Panc1 (cell line): ENCODE results near the gene ZMYM4. TPM values are rescaled to one million over a fixed set of nuclear protein-coding genes. Genes with fewer than 3 reads are reported as not detected.

ENCODE experiments used
- ATAC-seq: fragments of 200-7000 bp; cut with Tn5 transposase; 2 replicates; pipeline ENCODE4 v1.9.1; 2020; ENCODE audit warnings: mild to moderate bottlenecking, moderate library complexity
- BruUV-seq: library from RNA; stranded (reverse); fragments of 400-500 nt; replicated peaks from 2 replicates; lab custom pipeline; 2021; lab: Mats Ljungman, UMichigan
- CTCF ChIA-PET: fragments of 300-600 bp; sonication (Branson Sonifier 250); formaldehyde crosslinking; loops from one replicate; lab custom pipeline; 2022; ENCODE audit warnings: antibody characterized with exemption; lab: Charles Lee
- POLR2A ChIA-PET: fragments of 300-600 bp; sonication (Branson Sonifier 250); formaldehyde crosslinking; loops from one replicate; lab custom pipeline; 2022; ENCODE audit warnings: antibody characterized with exemption; lab: Charles Lee
- DNase-seq: peaks from one replicate; pipeline ENCODE4 v3.0.0-alpha.2; 2010; ENCODE audit warnings: low read depth, low spot score
- H3K27ac ChIP-seq: 2 replicates; pipeline ENCODE4 v1.5.1; 2011; ENCODE audit warnings: mild to moderate bottlenecking, low read length, inconsistent platforms
- H3K27me3 ChIP-seq: fragments of 200-500 bp; sonication (Bioruptor generic); 2 replicates; pipeline ENCODE4 v1.6.0; 2014; ENCODE audit warnings: low read length, inconsistent platforms; ENCODE audit not compliant: control insufficient read depth, insufficient read depth
- H3K36me3 ChIP-seq: fragments of 200-500 bp; sonication (Bioruptor generic); 2 replicates; pipeline ENCODE4 v1.5.1; 2014; ENCODE audit warnings: inconsistent platforms, mild to moderate bottlenecking, low read length, moderate library complexity; ENCODE audit not compliant: control insufficient read depth, insufficient read depth
- H3K4me1 ChIP-seq: 2 replicates; pipeline ENCODE4 v1.5.1; 2011; ENCODE audit warnings: inconsistent platforms, mild to moderate bottlenecking, low read length, moderate library complexity; ENCODE audit not compliant: control insufficient read depth, insufficient read depth
- H3K4me3 ChIP-seq, 2 experiments: 2 replicates each; pipeline ENCODE4 v1.5.1; 2011 to 2012; ENCODE audit warnings: low read depth in 2 of 2, low read length in 2 of 2, mild to moderate bottlenecking in 2 of 2, inconsistent platforms in 1 of 2, moderate library complexity in 1 of 2
- H3K9me3 ChIP-seq: fragments of 200-500 bp; sonication (Bioruptor generic); 2 replicates; pipeline ENCODE4 v1.5.1; 2014; ENCODE audit warnings: low read depth, mild to moderate bottlenecking, inconsistent platforms, low read length, moderate library complexity; ENCODE audit not compliant: control insufficient read depth, insufficient read depth
- POLR2AphosphoS5 ChIP-seq: IDR thresholded peaks from 2 replicates; pipeline ENCODE4 v1.6.1; 2012; ENCODE audit warnings: mild to moderate bottlenecking, low read depth, low read length, moderate library complexity
- SIN3A ChIP-seq: IDR thresholded peaks from 2 replicates; pipeline ENCODE4 v1.6.1; 2012; ENCODE audit warnings: low read depth, mild to moderate bottlenecking, low read length, moderate library complexity, borderline replicate concordance; ENCODE audit not compliant: insufficient read depth
- TCF7L2 ChIP-seq: IDR thresholded peaks from 2 replicates; pipeline ENCODE4 v1.6.1; 2011; ENCODE audit warnings: mild to moderate bottlenecking, low read depth, low read length, inconsistent platforms
- in situ Hi-C: cut with HindIII; loops from 2 replicates; pipeline ENCODE4 v1.10.0; 2016; ENCODE audit warnings: low sequenced_read_pairs, low pct_unique_long_range_greater_than_20kb
- intact Hi-C: fragments of 100-400 bp; cut with micrococcal nuclease; formaldehyde crosslinking; loops from one replicate; pipeline ENCODE4 v1.10.0; 2022; ENCODE audit not compliant: unreplicated experiment
- total RNA-seq: library from RNA; stranded (reverse); gene quantifications from one replicate; pipeline ENCODE4 v1.2.1, GENCODE V29; 2021; ENCODE audit not compliant: unreplicated experiment
- TF ChIP-seq, protein P1 (sequence below): fragments of 450-650 bp; IDR thresholded peaks from 2 replicates; pipeline ENCODE4 v1.5.1; 2017; ENCODE audit warnings: mild to moderate bottlenecking
- TF ChIP-seq, protein P2 (sequence below), 2 experiments: IDR thresholded peaks; 2 replicates each; pipeline ENCODE4 v1.6.1; 2011 to 2012; ENCODE audit warnings: low read depth in 2 of 2, control low read depth in 1 of 2, low read length in 1 of 2, mild to moderate bottlenecking in 1 of 2, moderate library complexity in 1 of 2; ENCODE audit not compliant: insufficient read depth in 1 of 2

Gene ZMYM4
- total RNA-seq, 1 experiment from 2014 or later = 82.2 TPM

DNA sequence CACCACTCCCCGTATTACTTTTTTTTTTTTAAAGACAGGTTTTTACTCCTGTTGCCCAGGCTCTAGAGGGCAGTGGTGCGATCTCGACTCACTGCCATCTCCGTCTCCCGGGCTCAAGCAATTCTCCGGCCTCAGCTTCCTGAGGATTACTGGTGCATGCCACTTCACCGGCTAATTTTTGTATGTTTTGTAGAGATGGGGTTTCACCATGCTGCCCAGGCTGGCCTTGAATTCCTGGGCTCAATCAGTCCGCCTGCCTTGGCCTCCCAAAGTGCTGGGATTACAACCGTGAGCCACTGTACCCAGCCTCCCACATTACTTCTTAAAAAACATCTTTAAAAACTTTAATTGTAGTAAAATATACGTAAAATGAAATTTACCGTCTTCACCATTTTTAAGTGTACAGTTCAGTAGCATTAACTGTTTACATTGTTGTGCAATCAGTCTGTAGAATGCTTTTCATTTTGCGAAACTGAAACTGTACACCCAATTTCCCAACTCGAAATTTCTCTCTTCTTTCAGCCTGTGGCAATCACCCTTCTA, 77.0 kb downstream of the ZMYM4 start:
- H3K27ac ChIP-seq = no peak overlapping the region
- no peaks in the 10 kb centered on the region for H3K9me3 ChIP-seq
- intact Hi-C loops (no loop called here), in situ Hi-C loops (no loop called here)
- no peak overlapping the region for H3K4me3 ChIP-seq
- H3K36me3 ChIP-seq = no peaks in the 10 kb centered on the region
- no peaks in the 10 kb centered on the region for H3K27me3 ChIP-seq
- no peaks in the 10 kb centered on the region for H3K4me1 ChIP-seq
- ChIA-PET POLR2A (no interaction called here), CTCF (interaction anchor here (0.5 kb wide), 1 partner anchor 44 kb away, joined by 11 read pairs; no protein-coding TSS in a partner anchor)
- DNase-seq (no peak), ATAC-seq (no peak)
- TF ChIP-seq TCF7L2 (no peak), POLR2AphosphoS5 (no peak), SIN3A (no peak)
- TF ChIP-seq, protein P1, sequence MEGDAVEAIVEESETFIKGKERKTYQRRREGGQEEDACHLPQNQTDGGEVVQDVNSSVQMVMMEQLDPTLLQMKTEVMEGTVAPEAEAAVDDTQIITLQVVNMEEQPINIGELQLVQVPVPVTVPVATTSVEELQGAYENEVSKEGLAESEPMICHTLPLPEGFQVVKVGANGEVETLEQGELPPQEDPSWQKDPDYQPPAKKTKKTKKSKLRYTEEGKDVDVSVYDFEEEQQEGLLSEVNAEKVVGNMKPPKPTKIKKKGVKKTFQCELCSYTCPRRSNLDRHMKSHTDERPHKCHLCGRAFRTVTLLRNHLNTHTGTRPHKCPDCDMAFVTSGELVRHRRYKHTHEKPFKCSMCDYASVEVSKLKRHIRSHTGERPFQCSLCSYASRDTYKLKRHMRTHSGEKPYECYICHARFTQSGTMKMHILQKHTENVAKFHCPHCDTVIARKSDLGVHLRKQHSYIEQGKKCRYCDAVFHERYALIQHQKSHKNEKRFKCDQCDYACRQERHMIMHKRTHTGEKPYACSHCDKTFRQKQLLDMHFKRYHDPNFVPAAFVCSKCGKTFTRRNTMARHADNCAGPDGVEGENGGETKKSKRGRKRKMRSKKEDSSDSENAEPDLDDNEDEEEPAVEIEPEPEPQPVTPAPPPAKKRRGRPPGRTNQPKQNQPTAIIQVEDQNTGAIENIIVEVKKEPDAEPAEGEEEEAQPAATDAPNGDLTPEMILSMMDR = no peak
- TF ChIP-seq, protein P2, sequence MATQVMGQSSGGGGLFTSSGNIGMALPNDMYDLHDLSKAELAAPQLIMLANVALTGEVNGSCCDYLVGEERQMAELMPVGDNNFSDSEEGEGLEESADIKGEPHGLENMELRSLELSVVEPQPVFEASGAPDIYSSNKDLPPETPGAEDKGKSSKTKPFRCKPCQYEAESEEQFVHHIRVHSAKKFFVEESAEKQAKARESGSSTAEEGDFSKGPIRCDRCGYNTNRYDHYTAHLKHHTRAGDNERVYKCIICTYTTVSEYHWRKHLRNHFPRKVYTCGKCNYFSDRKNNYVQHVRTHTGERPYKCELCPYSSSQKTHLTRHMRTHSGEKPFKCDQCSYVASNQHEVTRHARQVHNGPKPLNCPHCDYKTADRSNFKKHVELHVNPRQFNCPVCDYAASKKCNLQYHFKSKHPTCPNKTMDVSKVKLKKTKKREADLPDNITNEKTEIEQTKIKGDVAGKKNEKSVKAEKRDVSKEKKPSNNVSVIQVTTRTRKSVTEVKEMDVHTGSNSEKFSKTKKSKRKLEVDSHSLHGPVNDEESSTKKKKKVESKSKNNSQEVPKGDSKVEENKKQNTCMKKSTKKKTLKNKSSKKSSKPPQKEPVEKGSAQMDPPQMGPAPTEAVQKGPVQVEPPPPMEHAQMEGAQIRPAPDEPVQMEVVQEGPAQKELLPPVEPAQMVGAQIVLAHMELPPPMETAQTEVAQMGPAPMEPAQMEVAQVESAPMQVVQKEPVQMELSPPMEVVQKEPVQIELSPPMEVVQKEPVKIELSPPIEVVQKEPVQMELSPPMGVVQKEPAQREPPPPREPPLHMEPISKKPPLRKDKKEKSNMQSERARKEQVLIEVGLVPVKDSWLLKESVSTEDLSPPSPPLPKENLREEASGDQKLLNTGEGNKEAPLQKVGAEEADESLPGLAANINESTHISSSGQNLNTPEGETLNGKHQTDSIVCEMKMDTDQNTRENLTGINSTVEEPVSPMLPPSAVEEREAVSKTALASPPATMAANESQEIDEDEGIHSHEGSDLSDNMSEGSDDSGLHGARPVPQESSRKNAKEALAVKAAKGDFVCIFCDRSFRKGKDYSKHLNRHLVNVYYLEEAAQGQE (IDR thresholded peaks at IDR 0.05; ENCODE audit: insufficient read depth in 1 of 2, low read depth in 2 of 2, low read length in 1 of 2) = no peak
- no TSS peak for BruUV-seq

DNA sequence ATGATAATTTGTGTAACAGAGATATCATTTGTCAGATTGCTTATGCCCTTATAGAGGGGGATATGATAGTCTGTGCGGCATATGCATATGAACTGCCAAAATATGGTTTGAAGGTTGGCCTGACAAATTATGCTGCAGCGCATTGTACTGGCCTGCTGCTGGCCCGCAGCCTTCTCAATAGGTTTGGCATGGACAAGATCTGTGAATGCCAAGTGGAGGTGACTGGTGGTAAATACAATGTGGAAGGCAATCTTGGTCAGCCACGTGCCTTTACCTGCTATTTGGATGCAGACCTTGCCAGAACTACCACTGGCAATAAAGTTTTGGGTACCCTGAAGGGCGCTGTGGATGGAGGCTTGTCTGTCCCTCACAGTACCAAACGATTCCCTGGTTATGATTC, 82.4 kb downstream of the ZMYM4 start:
- CTCF ChIA-PET = no interaction called here
- DNase-seq (no peak), ATAC-seq (no peak)
- H3K4me1 ChIP-seq = no peaks in the 10 kb centered on the region
- H3K27ac ChIP-seq = no peak overlapping the region
- intact Hi-C loops = no loop called here
- H3K27me3 ChIP-seq = no peaks in the 10 kb centered on the region
- no peaks in the 10 kb centered on the region for H3K36me3 ChIP-seq
- H3K4me3 ChIP-seq = no peak overlapping the region
- POLR2A ChIA-PET = no interaction called here
- no peak for TF ChIP-seq TCF7L2
- TF ChIP-seq, protein P2 (IDR thresholded peaks at IDR 0.05; ENCODE audit: insufficient read depth in 1 of 2, low read depth in 2 of 2, low read length in 1 of 2) = no peak
- no peak for TF ChIP-seq SIN3A
- TF ChIP-seq, protein P1 = no peak
- no peak for TF ChIP-seq POLR2AphosphoS5
- in situ Hi-C loops = no loop called here
- BruUV-seq = no TSS peak
- no peaks in the 10 kb centered on the region for H3K9me3 ChIP-seq
